Endothelial cell of hepatic sinusoid (primary cell): Measurements from ENCODE around the gene PTPN6.

Experiments
- in situ Hi-C: cut with HindIII; loops from 2 replicates; pipeline ENCODE4 v1.10.0; 2017; ENCODE audit warnings: low sequenced_read_pairs

PTPN6 gene

GRCh38 chr12:7001921-7002591 is 50.9 kb downstream of the PTPN6 start:
- in situ Hi-C loops, result loop anchor here (5.0 kb wide), 1 partner anchor 55 kb away; no protein-coding TSS in a partner anchor

- in situ Hi-C loops, result loop anchor here (5.0 kb wide), 1 partner anchor 53 kb away; no protein-coding TSS in a partner anchor
Observed at GRCh38 chr12:7004287-7004803, 53.2 kb downstream of the PTPN6 start.

GRCh38 chr12:7004840-7005239 is 53.7 kb downstream of the PTPN6 start:
- in situ Hi-C loops, result loop anchor here (5.0 kb wide), 2 partner anchors 38 to 52 kb away; no protein-coding TSS in a partner anchor

- in situ Hi-C loops, result loop anchor here (5.0 kb wide), 1 partner anchor 38 kb away; no protein-coding TSS in a partner anchor
Observed at GRCh38 chr12:7005311-7005710, 54.2 kb downstream of the PTPN6 start.

GRCh38 chr12:7006639-7007038 is 55.5 kb downstream of the PTPN6 start:
- in situ Hi-C loops, result loop anchor here (5.0 kb wide), 1 partner anchor 39 kb away; no protein-coding TSS in a partner anchor

GRCh38 chr12:7008864-7009263 is 57.7 kb downstream of the PTPN6 start:
- in situ Hi-C loops, result loop anchor here (5.0 kb wide), 1 partner anchor 42 kb away; no protein-coding TSS in a partner anchor

GRCh38 chr12:7009512-7009911 is 58.4 kb downstream of the PTPN6 start:
- in situ Hi-C loops, result loop anchor here (5.0 kb wide), 1 partner anchor 42 kb away; no protein-coding TSS in a partner anchor
